ENCODE results near the gene UTP25. TPM values are rescaled to one million over a fixed set of nuclear protein-coding genes. Genes with fewer than 3 reads are reported as not detected.
"Not testable (repeated sequence)": the region's sequence is repeated elsewhere in the genome, so short reads cannot be mapped to it uniquely, and the experiment has no call there.

The UTP25 gene
- polyA plus RNA-seq, 1 donor (not counting 4 experiments of a cell fraction or from before 2014, with no cell fraction given) = 13.3 TPM

GRCh38 chr1:209896346-209896745 lies 68.6 kb downstream of the UTP25 start:
- no peaks in the 10 kb centered on the region for H3K79me2 ChIP-seq (ENCODE audit: control insufficient read depth, insufficient read depth, low read length)
- H3K9me3 ChIP-seq (ENCODE audit: control insufficient read depth, low read depth, low read length) = no peaks in the 10 kb centered on the region
- dilution Hi-C loops (cut with MboI; ENCODE audit: extremely low pct_ligation_motif_present, low sequenced_read_pairs) = no loop called here
- no peaks in the 10 kb centered on the region for H3K9me1 ChIP-seq (ENCODE audit: control insufficient read depth, extremely low read depth, insufficient read depth, low read length)
- no peak overlapping the region for H3K4me3 ChIP-seq (ENCODE audit: control insufficient read depth in 2 of 3, extremely low read depth in 1 of 3, insufficient read depth in 2 of 3, low read depth in 1 of 3, low read length in 3 of 3)
- H3K36me3 ChIP-seq (ENCODE audit: control insufficient read depth in 2 of 2, extremely low read depth in 1 of 2, insufficient read depth in 2 of 2, low read length in 2 of 2) = peaks cover 0 to 5% of the 10 kb centered on the region in 2 experiments
- H3K4me1 ChIP-seq (ENCODE audit: control insufficient read depth, extremely low read depth, insufficient read depth, low read length) = peaks cover 53% of the 10 kb centered on the region
- TF ChIP-seq EZH2 (IDR thresholded peaks at IDR 0.05; ENCODE audit: low read length) = no peak
- no peaks in the 10 kb centered on the region for H3K27me3 ChIP-seq (ENCODE audit: control insufficient read depth, extremely low read depth, insufficient read depth, low read length)
- H2AFZ ChIP-seq (ENCODE audit: control insufficient read depth, low read length) = no peak overlapping the region
- H3K27ac ChIP-seq (ENCODE audit: control insufficient read depth, insufficient read depth, low read length) = peak overlapping the region; percentile 94
- DNase-seq (ENCODE audit: low read depth, low spot score) (no peak), FAIRE-seq (peak; percentile 86)
- H4K20me1 ChIP-seq (ENCODE audit: control insufficient read depth, extremely low read depth, insufficient read depth, low read length) = no peaks in the 10 kb centered on the region
- H3K4me2 ChIP-seq (ENCODE audit: control insufficient read depth, extremely low read depth, insufficient read depth, low read depth, low read length) = peak overlapping the region; percentile 63
- peak overlapping the region; percentile 62 for H3K9ac ChIP-seq (ENCODE audit: control insufficient read depth, extremely low read depth, insufficient read depth, low read length)

- H4K20me1 ChIP-seq (ENCODE audit: control insufficient read depth, extremely low read depth, insufficient read depth, low read length); H3K27ac ChIP-seq (ENCODE audit: control insufficient read depth, insufficient read depth, low read length); H3K4me3 ChIP-seq (ENCODE audit: control insufficient read depth in 2 of 3, extremely low read depth in 1 of 3, insufficient read depth in 2 of 3, low read depth in 1 of 3, low read length in 3 of 3); DNase-seq (ENCODE audit: low read depth, low spot score); H3K36me3 ChIP-seq (ENCODE audit: control insufficient read depth in 2 of 2, extremely low read depth in 1 of 2, insufficient read depth in 2 of 2, low read length in 2 of 2); FAIRE-seq; H3K4me2 ChIP-seq (ENCODE audit: control insufficient read depth, extremely low read depth, insufficient read depth, low read depth, low read length); H3K9me3 ChIP-seq (ENCODE audit: control insufficient read depth, low read depth, low read length); H3K9me1 ChIP-seq (ENCODE audit: control insufficient read depth, extremely low read depth, insufficient read depth, low read length); H2AFZ ChIP-seq (ENCODE audit: control insufficient read depth, low read length); H3K27me3 ChIP-seq (ENCODE audit: control insufficient read depth, extremely low read depth, insufficient read depth, low read length); H3K9ac ChIP-seq (ENCODE audit: control insufficient read depth, extremely low read depth, insufficient read depth, low read length); H3K79me2 ChIP-seq (ENCODE audit: control insufficient read depth, insufficient read depth, low read length); dilution Hi-C loops (cut with MboI; ENCODE audit: extremely low pct_ligation_motif_present, low sequenced_read_pairs): not testable (repeated sequence)
- peaks cover 52% of the 10 kb centered on the region for H3K4me1 ChIP-seq (ENCODE audit: control insufficient read depth, extremely low read depth, insufficient read depth, low read length)
Measured at GRCh38 chr1:209898271-209898670, 70.5 kb downstream of the UTP25 start.

- H3K36me3 ChIP-seq (ENCODE audit: control insufficient read depth in 2 of 2, extremely low read depth in 1 of 2, insufficient read depth in 2 of 2, low read length in 2 of 2); H3K9ac ChIP-seq (ENCODE audit: control insufficient read depth, extremely low read depth, insufficient read depth, low read length); H2AFZ ChIP-seq (ENCODE audit: control insufficient read depth, low read length); H3K27me3 ChIP-seq (ENCODE audit: control insufficient read depth, extremely low read depth, insufficient read depth, low read length); DNase-seq (ENCODE audit: low read depth, low spot score); dilution Hi-C loops (cut with MboI; ENCODE audit: extremely low pct_ligation_motif_present, low sequenced_read_pairs); H3K79me2 ChIP-seq (ENCODE audit: control insufficient read depth, insufficient read depth, low read length); H3K4me2 ChIP-seq (ENCODE audit: control insufficient read depth, extremely low read depth, insufficient read depth, low read depth, low read length); H3K4me3 ChIP-seq (ENCODE audit: control insufficient read depth in 2 of 3, extremely low read depth in 1 of 3, insufficient read depth in 2 of 3, low read depth in 1 of 3, low read length in 3 of 3); H4K20me1 ChIP-seq (ENCODE audit: control insufficient read depth, extremely low read depth, insufficient read depth, low read length); H3K27ac ChIP-seq (ENCODE audit: control insufficient read depth, insufficient read depth, low read length); FAIRE-seq; H3K9me1 ChIP-seq (ENCODE audit: control insufficient read depth, extremely low read depth, insufficient read depth, low read length); H3K9me3 ChIP-seq (ENCODE audit: control insufficient read depth, low read depth, low read length): not testable (repeated sequence)
- H3K4me1 ChIP-seq (ENCODE audit: control insufficient read depth, extremely low read depth, insufficient read depth, low read length) = peaks cover 50% of the 10 kb centered on the region
Measured at GRCh38 chr1:209898851-209899250, 71.1 kb downstream of the UTP25 start.
